Articular chondrocyte of knee joint (primary cell): ENCODE measurements around the gene NDUFC2. TPM values are rescaled to one million over a fixed set of nuclear protein-coding genes. Genes with fewer than 3 reads are reported as not detected.

Experiments used
- total RNA-seq: library from RNA; depleted of rRNA; stranded (reverse); fragments of >200 nt; gene quantifications from 2 replicates; pipeline ENCODE4 v1.2.3, GENCODE V29; 2012

Gene NDUFC2
- 69.2 and 117 TPM in 2 replicates for total RNA-seq

GRCh38 chr11:78079232-78080083, at the start of gene NDUFC2:
Gene NDUFC2, minus strand, starts transcription at chr11:78079862. Its CDS starts 118 bp downstream, at chr11:78079744.

GRCh38 chr11:78063440-78064181, 16.1 kb downstream of the NDUFC2 start, which contains the start of gene THRSP:
Gene THRSP, plus strand, starts transcription at chr11:78063861. Its CDS starts 21 bp downstream, at chr11:78063882.

DNA sequence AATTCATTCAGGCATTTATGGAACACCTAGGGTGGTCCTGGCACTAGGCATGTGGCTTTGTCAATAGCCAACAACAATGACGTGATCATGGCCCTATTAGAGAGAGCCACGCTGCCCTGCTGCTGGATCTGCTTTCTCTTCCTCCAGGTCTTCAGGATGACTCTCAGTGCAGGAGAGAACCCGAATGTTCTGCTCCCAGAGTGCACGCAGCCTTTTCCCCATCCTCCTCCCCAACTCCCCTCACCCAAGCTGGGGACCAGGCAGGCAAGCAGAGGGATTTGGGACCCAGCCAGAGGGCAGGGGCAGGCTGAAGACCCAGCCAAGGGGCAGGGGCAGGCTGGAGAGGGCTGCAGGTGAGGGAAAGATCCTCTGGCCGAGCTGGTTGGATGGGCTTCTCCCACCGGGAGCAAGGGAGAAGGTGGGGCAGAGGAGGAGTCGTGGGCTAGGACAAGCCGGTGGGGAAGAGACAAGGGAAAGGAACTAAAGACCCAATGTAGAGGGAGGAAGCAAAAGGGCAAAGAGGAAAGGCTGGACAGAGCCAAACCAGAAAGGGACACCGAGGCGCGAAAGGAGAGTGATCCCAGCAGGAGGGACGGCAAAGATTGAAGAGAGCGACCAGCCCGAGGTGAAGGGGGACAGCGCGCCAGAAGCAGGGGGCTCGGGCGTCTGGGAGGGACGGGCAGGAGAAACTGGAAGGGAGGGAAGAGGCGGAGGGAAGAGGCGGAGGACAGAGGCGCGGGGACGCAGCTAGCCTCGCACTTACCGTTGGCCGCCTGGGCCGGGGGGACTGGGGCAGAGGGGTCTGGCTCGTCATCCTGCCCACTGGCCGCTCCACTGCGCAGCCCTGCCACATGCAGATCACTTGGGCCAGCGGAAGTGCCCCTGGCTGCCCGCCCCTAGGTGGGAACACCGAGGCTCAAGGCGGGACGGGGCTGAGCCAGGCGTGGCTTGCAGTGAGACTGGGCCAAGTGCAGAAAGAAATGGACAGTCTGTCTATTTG, 57.0 kb downstream of the NDUFC2 start, which contains the start of gene KCTD14:
TSS of gene KCTD14 (minus strand) at position 880 of the 1,000 bp plus-strand sequence. CDS start at position 853, 27 bp downstream.

Other genes with a start within 250 kb of the NDUFC2 start
- gene INTS4, start 85.2 kb downstream of the NDUFC2 start, total RNA-seq: 37.0 and 41.7 TPM in 2 replicates
- 1.7 and 3.7 TPM in 2 replicates for gene KCTD14, start 56.6 kb downstream of the NDUFC2 start, total RNA-seq
- 0.13 TPM in 1 of 2 replicates, not detected in the other for gene THRSP, start 16.0 kb downstream of the NDUFC2 start, total RNA-seq
- gene ALG8, start 59.8 kb upstream of the NDUFC2 start, total RNA-seq: 39.7 and 50.4 TPM in 2 replicates
- gene KCTD21, start 108.8 kb upstream of the NDUFC2 start, total RNA-seq: 10.6 and 13.8 TPM in 2 replicates
- gene USP35, start 109.1 kb upstream of the NDUFC2 start, total RNA-seq: 11.6 and 13.5 TPM in 2 replicates